A549 (cell line): Measurements from ENCODE around the gene C15orf62. TPM values are rescaled to one million over a fixed set of nuclear protein-coding genes. Genes with fewer than 3 reads are reported as not detected.

Experiments used
- ATAC-seq, 2 experiments: fragments of 200-7000 bp in 1 of 2; fragments of >200 bp in 1 of 2; cut with Nextera tagmentation in 1 of 2; cut with Tn5 transposase in 1 of 2; 3 replicates each; pipeline versions ENCODE4 v1.8.0 to v1.9.1; 2018 to 2020; ENCODE audit warnings: mild to moderate bottlenecking in 1 of 2, moderate library complexity in 1 of 2
- CTCF ChIA-PET: fragments of 300-600 bp; sonication (Branson Sonifier 250); formaldehyde crosslinking; extraction: SDS; loops from one replicate; lab custom pipeline; 2021; ENCODE audit warnings: antibody characterized with exemption, inconsistent platforms; lab: Yijun Ruan, JAX
- POLR2A ChIA-PET: fragments of 350-600 bp; formaldehyde crosslinking; extraction: SDS; loops from one replicate; lab custom pipeline; 2021; ENCODE audit warnings: antibody characterized with exemption, inconsistent platforms; lab: Yijun Ruan, JAX
- DNase-seq, 2 experiments: peaks; one replicate each; pipeline versions ENCODE4 v3.0.0 to v3.0.0-alpha.2; 2011 to 2016; ENCODE audit warnings: low read depth in 1 of 2, low spot score in 1 of 2
- FAIRE-seq: peaks from 2 replicates; lab custom pipeline; 2011; peaks lifted over from hg19 to GRCh38; lab: Jason Lieb, UNC
- H3K27ac ChIP-seq, 2 experiments: fragments of >200 bp; sonication (Bioruptor Twin); formaldehyde crosslinking; 3 replicates each; pipeline ENCODE4 v1.5.1; 2016 to 2017
- H3K4me1 ChIP-seq: fragments of >200 bp; sonication (Bioruptor Twin); formaldehyde crosslinking; 3 replicates; pipeline ENCODE4 v1.6.1; 2016
- H3K4me2 ChIP-seq: fragments of >200 bp; sonication (Bioruptor Twin); formaldehyde crosslinking; 3 replicates; pipeline ENCODE4 v1.6.1; 2016
- H3K4me3 ChIP-seq: fragments of >200 bp; sonication (Bioruptor Twin); formaldehyde crosslinking; 3 replicates; pipeline ENCODE4 v1.5.1; 2016
- H3K9me3 ChIP-seq: fragments of >200 bp; sonication (Bioruptor Twin); formaldehyde crosslinking; 3 replicates; pipeline ENCODE4 v1.6.1; 2016
- BHLHE40 ChIP-seq: IDR thresholded peaks from 2 replicates; pipeline ENCODE4 v1.6.1; 2012; ENCODE audit warnings: low read depth, low read length, inconsistent platforms
- CBX2 ChIP-seq: fragments of 200-600 bp; sonication (generic); IDR thresholded peaks from 2 replicates; pipeline ENCODE4 v1.6.1; 2016; ENCODE audit warnings: low read depth, mild to moderate bottlenecking, borderline replicate concordance
- CBX8 ChIP-seq: fragments of 200-600 bp; sonication (generic); IDR thresholded peaks from 2 replicates; pipeline ENCODE4 v1.6.1; 2016
- CHD4 ChIP-seq: fragments of 200-600 bp; sonication (generic); IDR thresholded peaks from 2 replicates; pipeline ENCODE4 v1.6.1; 2016; ENCODE audit warnings: antibody characterized with exemption, mild to moderate bottlenecking, borderline replicate concordance
- EP300 ChIP-seq, 2 experiments: fragments of >200 bp; sonication (Bioruptor Twin); formaldehyde crosslinking; IDR thresholded peaks; 2 replicates in 1 of 2; 3 replicates in 1 of 2; pipeline ENCODE4 v1.6.1; 2016 to 2017
- ESRRA ChIP-seq: fragments of 150-350 bp; IDR thresholded peaks from 2 replicates; pipeline ENCODE4 v1.6.1; 2014; ENCODE audit warnings: mild to moderate bottlenecking, low read length, borderline replicate concordance
- HEYL ChIP-seq: fragments of 250-450 bp; sonication (Bioruptor Pico); IDR thresholded peaks from 2 replicates; pipeline ENCODE4 v1.8.0; 2021; ENCODE audit warnings: mild to moderate bottlenecking, moderate library complexity
- HOXA7 ChIP-seq: fragments of 250-450 bp; sonication (Bioruptor Pico); IDR thresholded peaks from 2 replicates; pipeline ENCODE4 v1.5.0; 2020; ENCODE audit warnings: mild to moderate bottlenecking, moderate library complexity
- HOXB5 ChIP-seq: fragments of 250-450 bp; sonication (Bioruptor Pico); IDR thresholded peaks from 2 replicates; pipeline ENCODE4 v1.5.0; 2020; ENCODE audit warnings: mild to moderate bottlenecking, moderate library complexity
- KDM1A ChIP-seq: fragments of 200-600 bp; sonication (generic); IDR thresholded peaks from 2 replicates; pipeline ENCODE4 v1.6.1; 2016; ENCODE audit warnings: low read depth, mild to moderate bottlenecking
- MAFK ChIP-seq: fragments of 450-650 bp; IDR thresholded peaks from 2 replicates; pipeline ENCODE4 v1.6.1; 2014; ENCODE audit not compliant: partially characterized antibody
- MAX ChIP-seq: IDR thresholded peaks from 2 replicates; pipeline ENCODE4 v1.6.1; 2012
- MAZ ChIP-seq: fragments of 150-350 bp; IDR thresholded peaks from 2 replicates; pipeline ENCODE4 v1.6.1; 2014; ENCODE audit warnings: antibody characterized with exemption, low read depth, low read length, borderline replicate concordance
- MYC ChIP-seq: IDR thresholded peaks from 2 replicates; pipeline ENCODE4 v1.6.1; 2012; ENCODE audit warnings: mild to moderate bottlenecking, inconsistent platforms, low read length, improper control_type of control experiment, borderline replicate concordance
- NFE2L2 ChIP-seq: fragments of 150-350 bp; conservative IDR thresholded peaks from 2 replicates; pipeline ENCODE4 v1.6.1; 2014; ENCODE audit warnings: low read length
- POLR2A ChIP-seq: IDR thresholded peaks from 2 replicates; pipeline ENCODE4 v1.6.1; 2012; ENCODE audit warnings: mild to moderate bottlenecking, low read length
- RAD21 ChIP-seq, 2 experiments: fragments of >200 bp in 1 of 2; sonication (Bioruptor Twin) in 1 of 2; formaldehyde crosslinking in 1 of 2; IDR thresholded peaks in 1 of 2; conservative IDR thresholded peaks in 1 of 2; 2 replicates in 1 of 2; 3 replicates in 1 of 2; pipeline ENCODE4 v1.6.1; 2012 to 2018; ENCODE audit warnings: inconsistent platforms in 1 of 2
- REST ChIP-seq: fragments of 200-600 bp; sonication (generic); IDR thresholded peaks from 2 replicates; pipeline ENCODE4 v1.6.1; 2016; ENCODE audit warnings: antibody characterized with exemption, mild to moderate bottlenecking, moderate library complexity
- RNF2 ChIP-seq: fragments of 200-600 bp; sonication (generic); IDR thresholded peaks from 2 replicates; pipeline ENCODE4 v1.6.1; 2016; ENCODE audit warnings: low read depth, mild to moderate bottlenecking, antibody characterized with exemption, moderate library complexity, borderline replicate concordance
- SMC3 ChIP-seq: fragments of >200 bp; sonication (Bioruptor Twin); formaldehyde crosslinking; IDR thresholded peaks from 3 replicates; pipeline ENCODE4 v1.6.1; 2018; ENCODE audit warnings: inconsistent platforms
- SREBF2 ChIP-seq: fragments of 450-650 bp; IDR thresholded peaks from 2 replicates; pipeline ENCODE4 v1.6.1; 2014; ENCODE audit warnings: mild to moderate bottlenecking, moderate library complexity
- ZC3H11A ChIP-seq: fragments of 450-650 bp; IDR thresholded peaks from 2 replicates; pipeline ENCODE4 v1.6.1; 2014; ENCODE audit warnings: antibody characterized with exemption, mild to moderate bottlenecking
- ZSCAN20 ChIP-seq: fragments of 250-450 bp; sonication (Bioruptor Pico); IDR thresholded peaks from 2 replicates; pipeline ENCODE4 v1.8.0; 2022; ENCODE audit warnings: mild to moderate bottlenecking, moderate library complexity
- WGBS: methylation state at CpG from one replicate; pipeline ENCODE4 v1.1.6; 2017; ENCODE audit errors: missing lambda C conversion rate; 5-methylcytosine and 5-hydroxymethylcytosine counted together
- polyA plus RNA-seq, 4 experiments: library from polyadenylated mRNA; depleted of rRNA in 3 of 4; stranded (reverse); fragments of >200 nt; fragmentation: RNase III in 1 of 4; extraction: RNeasy Plus Mini Kit Qiagen cat#74134 plus additional on column Dnase treatment in 1 of 4; gene quantifications; 2 replicates in 3 of 4; 3 replicates in 1 of 4; pipeline ENCODE4 v1.2.3, GENCODE V29; 2011 to 2017
- TF ChIP-seq, protein P1 (sequence below): fragments of 150-350 bp; IDR thresholded peaks from 2 replicates; pipeline ENCODE4 v1.6.1; 2014; ENCODE audit warnings: low read depth, mild to moderate bottlenecking, low read length
- TF ChIP-seq, protein P2 (sequence below): IDR thresholded peaks from 2 replicates; pipeline ENCODE4 v1.6.1; 2012; ENCODE audit warnings: low read depth, borderline replicate concordance
- TF ChIP-seq, protein P3 (sequence below): fragments of >200 bp; sonication (Bioruptor Twin); formaldehyde crosslinking; IDR thresholded peaks from 3 replicates; pipeline ENCODE4 v1.5.1; 2016

C15orf62 gene
- polyA plus RNA-seq, 2 of the 4 experiments (the other 2 are of a cell fraction) = 0.10 to 0.13 TPM

GRCh38 chr15:40722354-40722753, 47.4 kb upstream of the C15orf62 start:
- no peak overlapping the region for H3K4me3 ChIP-seq
- ChIA-PET POLR2A (no interaction called here), CTCF (interaction anchor here (0.5 to 0.6 kb wide), 3 partner anchors 10 to 760 kb away, joined by 3 read pairs; no protein-coding TSS in a partner anchor)
- ATAC-seq (no peak), FAIRE-seq (no peak), DNase-seq (no peak)
- WGBS = 91% methylated on average over 4 of the region's 4 CpGs
- H3K27ac ChIP-seq = no peak overlapping the region
- TF ChIP-seq HOXA7 (CRISPR knock-in tag) (no peak), REST (no peak), ESRRA (no peak), MAX (no peak), BHLHE40 (no peak), NFE2L2 (no peak), RAD21 (conservative IDR thresholded peaks at IDR 0.05 in 1 of 2, IDR thresholded peaks at IDR 0.05 in 1 of 2) (no peak), SMC3 (no peak), HEYL (CRISPR knock-in tag) (no peak), CBX2 (no peak), ZC3H11A (no peak), CHD4 (no peak), POLR2A (no peak), HOXB5 (CRISPR knock-in tag) (no peak)
- TF ChIP-seq, protein P1, sequence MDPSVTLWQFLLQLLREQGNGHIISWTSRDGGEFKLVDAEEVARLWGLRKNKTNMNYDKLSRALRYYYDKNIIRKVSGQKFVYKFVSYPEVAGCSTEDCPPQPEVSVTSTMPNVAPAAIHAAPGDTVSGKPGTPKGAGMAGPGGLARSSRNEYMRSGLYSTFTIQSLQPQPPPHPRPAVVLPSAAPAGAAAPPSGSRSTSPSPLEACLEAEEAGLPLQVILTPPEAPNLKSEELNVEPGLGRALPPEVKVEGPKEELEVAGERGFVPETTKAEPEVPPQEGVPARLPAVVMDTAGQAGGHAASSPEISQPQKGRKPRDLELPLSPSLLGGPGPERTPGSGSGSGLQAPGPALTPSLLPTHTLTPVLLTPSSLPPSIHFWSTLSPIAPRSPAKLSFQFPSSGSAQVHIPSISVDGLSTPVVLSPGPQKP = no peak
- TF ChIP-seq, protein P2, sequence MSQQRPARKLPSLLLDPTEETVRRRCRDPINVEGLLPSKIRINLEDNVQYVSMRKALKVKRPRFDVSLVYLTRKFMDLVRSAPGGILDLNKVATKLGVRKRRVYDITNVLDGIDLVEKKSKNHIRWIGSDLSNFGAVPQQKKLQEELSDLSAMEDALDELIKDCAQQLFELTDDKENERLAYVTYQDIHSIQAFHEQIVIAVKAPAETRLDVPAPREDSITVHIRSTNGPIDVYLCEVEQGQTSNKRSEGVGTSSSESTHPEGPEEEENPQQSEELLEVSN = no peak
- no peak overlapping the region for H3K4me2 ChIP-seq
- H3K9me3 ChIP-seq = no peaks in the 10 kb centered on the region
- no peaks in the 10 kb centered on the region for H3K4me1 ChIP-seq

GRCh38 chr15:40722934-40723333, 46.8 kb upstream of the C15orf62 start:
- no peak for FAIRE-seq
- DNase-seq = no peak
- TF ChIP-seq CBX8 (no peak), ZSCAN20 (CRISPR knock-in tag) (no peak), MAZ (no peak), POLR2A (no peak), HOXB5 (CRISPR knock-in tag) (no peak), MAFK (no peak), EP300 (IDR thresholded peaks at IDR 0.05) (no peak), MAX (no peak), KDM1A (no peak), CBX2 (no peak), NFE2L2 (no peak), SREBF2 (no peak), REST (no peak), RNF2 (no peak), MYC (no peak), ZC3H11A (no peak)
- TF ChIP-seq, protein P3, sequence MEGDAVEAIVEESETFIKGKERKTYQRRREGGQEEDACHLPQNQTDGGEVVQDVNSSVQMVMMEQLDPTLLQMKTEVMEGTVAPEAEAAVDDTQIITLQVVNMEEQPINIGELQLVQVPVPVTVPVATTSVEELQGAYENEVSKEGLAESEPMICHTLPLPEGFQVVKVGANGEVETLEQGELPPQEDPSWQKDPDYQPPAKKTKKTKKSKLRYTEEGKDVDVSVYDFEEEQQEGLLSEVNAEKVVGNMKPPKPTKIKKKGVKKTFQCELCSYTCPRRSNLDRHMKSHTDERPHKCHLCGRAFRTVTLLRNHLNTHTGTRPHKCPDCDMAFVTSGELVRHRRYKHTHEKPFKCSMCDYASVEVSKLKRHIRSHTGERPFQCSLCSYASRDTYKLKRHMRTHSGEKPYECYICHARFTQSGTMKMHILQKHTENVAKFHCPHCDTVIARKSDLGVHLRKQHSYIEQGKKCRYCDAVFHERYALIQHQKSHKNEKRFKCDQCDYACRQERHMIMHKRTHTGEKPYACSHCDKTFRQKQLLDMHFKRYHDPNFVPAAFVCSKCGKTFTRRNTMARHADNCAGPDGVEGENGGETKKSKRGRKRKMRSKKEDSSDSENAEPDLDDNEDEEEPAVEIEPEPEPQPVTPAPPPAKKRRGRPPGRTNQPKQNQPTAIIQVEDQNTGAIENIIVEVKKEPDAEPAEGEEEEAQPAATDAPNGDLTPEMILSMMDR = no peak
- POLR2A ChIA-PET = no interaction called here
- H3K27ac ChIP-seq = no peak overlapping the region
- ATAC-seq = no peak
- H3K4me2 ChIP-seq = no peak overlapping the region
- CTCF ChIA-PET = interaction anchor here (0.6 to 3.2 kb wide), 4 partner anchors 23 to 760 kb away, joined by 3 to 10 read pairs (median 3); no protein-coding TSS in a partner anchor
- WGBS = 72% methylated on average over 2 of the region's 2 CpGs
- H3K4me1 ChIP-seq = no peaks in the 10 kb centered on the region
- no peaks in the 10 kb centered on the region for H3K9me3 ChIP-seq
- no peak overlapping the region for H3K4me3 ChIP-seq
